ENCODE measurements around the gene ATP6V0A4.
"Not testable (repeated sequence)": the region's sequence is repeated elsewhere in the genome, so short reads cannot be mapped to it uniquely, and the experiment has no call there.

The ATP6V0A4 gene

DNA sequence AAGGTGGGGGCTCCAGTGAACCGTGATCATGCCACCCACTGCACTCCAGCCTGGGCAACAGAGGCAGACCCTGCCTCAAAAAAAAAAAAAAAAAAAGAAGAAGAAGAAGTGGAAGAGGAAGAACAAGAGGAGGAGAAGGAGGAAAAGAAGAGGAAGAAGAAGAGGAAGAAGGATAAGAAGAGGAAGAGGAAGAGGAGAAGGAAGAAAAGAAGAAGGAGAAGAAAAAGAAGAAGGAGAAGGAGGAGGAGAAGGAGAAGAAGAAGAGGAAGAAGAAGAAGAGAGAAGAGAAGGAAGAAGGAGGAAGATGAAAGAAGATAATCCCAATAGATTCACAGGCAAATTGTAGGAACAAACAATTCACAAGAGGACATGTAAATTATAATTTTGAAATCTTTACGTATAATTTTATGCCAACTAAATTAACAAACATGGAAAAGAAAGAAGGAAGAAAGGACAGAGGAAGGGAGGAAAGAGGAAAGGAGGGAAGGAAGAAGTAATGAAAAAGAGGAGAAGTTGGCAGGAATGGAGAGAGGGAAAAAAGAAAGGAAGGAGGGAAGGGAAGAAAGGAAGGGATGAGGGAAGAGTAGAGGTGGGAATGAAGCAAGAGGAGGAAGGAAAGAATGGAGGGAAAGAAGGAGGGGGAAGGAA is 100.3 kb downstream of the ATP6V0A4 start:
- DNase-seq = no peak

DNA sequence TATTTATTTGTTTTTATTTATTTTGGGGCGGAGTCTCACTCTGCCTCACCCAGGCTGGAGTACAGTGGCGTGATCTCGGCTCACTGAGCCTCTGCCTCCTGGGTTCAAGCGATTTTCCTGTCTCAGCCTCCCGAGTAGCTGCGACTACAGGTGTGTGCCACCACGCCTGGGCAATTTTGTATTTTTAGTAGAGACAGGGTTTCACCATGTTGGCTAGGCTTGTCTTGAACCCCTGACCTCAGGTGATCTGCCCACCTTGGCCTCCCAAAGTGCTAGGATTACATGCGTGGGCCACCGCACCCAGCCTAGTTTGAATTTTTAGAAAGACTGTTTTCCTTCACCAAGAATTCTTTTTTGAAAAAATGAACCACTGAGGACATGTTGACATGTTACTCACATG is 102.2 kb downstream of the ATP6V0A4 start:
- not testable (repeated sequence) for DNase-seq

DNA sequence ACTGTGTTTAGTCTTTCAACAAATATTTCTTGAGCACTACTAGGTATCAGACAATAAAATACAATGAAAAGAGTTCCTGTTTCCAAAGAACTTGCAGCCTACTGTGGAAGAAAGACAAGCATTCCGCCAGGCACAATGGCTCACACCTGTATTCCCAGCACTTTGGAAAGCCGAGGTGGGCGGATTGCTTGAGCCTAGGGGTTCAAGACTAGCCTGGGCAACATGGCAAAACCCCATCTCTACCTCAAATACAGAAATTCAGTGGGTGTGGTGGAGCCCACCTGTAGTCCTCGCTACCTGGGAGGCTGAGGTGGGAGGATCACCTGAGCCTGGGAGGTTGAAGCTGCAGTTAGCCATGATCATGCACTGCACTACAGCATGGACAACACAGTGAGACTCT is 102.9 kb downstream of the ATP6V0A4 start:
- DNase-seq = no peak

DNA sequence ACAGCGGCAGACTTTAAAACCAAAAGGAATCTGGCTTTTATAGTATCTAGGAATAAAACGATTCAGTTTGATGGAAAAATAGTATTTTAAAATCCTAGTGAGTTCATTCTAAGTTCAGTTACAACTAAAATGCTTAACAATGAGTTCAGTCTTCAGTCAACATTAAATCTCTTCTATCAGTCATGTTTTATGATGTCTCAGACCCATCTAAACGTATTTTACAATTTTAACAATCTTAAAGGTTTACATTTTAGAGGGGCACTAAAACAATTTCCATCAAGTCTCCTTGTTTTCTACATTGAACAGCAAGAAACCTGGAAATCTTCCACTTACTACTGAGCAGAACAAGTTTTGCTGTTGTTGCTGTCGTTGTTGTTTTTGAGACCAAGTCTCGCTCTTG is 106.8 kb downstream of the ATP6V0A4 start:
- no peak for DNase-seq

DNA sequence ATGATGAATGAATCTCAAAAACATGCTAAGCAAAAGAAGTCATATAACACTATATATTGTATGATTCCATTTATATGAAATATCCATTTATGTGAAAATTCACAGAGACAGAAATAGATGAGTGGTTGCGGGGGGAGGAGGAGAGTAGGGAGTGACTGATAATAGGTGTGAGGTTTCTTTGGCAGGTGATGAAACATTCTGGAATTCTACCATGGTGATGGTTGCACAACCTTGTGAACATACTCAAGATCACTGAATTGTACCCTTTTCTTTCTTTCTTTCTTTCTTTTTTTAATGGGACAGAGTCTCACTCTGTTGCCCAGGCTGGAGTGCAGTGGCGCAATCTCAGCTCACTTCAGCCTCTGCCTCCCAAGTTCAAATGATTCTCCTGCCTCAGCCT is 107.5 kb downstream of the ATP6V0A4 start:
- DNase-seq = no peak

DNA sequence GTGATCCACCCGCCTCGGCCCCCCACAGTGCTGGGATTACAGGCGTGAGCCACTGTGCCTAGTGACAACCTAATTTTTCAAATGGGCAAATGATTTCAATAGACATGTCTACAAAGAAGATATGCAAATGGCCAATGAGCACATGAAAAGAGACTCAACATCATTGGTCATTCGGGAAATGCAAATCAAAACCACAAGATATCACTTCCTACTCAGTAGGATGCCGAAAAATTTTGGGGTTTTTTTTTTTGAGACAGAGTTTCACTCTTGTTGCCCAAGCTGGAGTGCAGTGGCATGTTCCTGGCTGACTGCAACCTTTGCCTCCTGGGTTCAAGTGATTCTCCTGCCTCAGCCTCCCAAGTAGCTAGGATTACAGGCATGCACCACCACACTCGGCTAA is 110.0 kb downstream of the ATP6V0A4 start:
- not testable (repeated sequence) for DNase-seq

DNA sequence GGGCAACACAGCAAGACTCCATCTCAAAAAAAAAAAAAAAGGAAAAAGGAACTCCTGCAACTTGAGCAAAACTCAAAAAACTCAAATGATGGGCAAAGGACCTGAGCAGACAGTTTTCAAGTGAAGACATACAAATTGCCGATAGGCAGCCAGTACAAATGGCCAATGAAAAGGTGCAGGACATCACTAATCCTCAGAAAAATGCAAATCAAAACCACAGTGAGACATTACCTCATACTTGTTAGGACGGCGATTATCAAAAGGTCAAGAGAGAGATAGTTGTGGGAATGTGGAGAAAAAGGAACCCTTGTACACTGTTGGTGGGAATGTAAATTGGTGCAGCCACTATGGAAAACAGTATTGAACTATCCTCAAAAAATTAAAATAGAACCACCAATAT is 113.7 kb downstream of the ATP6V0A4 start:
- peak; percentile 14 for DNase-seq

DNA sequence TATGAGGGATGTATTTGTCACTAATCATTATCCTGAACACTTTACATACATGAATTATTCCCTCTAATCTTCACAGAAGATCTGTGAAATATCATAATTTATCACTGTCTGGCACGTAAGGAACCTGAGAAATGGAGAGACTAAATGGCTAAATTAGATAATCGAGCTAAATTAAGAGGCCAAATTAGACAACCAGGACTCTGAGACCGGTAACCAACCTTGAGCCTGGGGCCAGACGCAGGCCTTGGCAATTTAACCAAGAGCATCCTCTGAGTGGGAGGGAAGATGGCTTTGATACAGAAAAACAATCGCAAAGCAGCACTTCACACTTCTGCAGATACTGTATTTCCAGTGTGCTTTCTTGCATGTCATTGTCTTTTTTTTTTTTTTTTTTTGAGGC is 118.2 kb downstream of the ATP6V0A4 start:
- DNase-seq = no peak

DNA sequence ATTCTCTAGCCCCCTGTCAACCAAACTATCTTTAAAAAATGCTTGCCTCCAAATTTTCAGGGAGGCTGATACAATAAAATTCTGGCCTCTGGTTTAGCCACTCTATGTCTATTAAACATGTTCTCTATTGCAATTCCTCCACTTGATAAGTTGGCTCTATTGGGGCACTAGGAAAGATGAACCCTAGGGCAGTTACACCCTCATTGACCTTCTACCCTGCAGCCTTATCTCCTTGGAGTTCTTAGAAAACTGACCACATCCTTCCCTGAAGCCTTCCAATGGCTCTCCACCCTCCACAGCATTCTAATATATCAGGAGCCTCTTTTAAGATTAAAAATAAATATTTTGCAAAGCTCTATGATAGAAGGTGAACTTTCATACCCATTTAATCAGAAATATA is 127.4 kb downstream of the ATP6V0A4 start:
- DNase-seq = no peak

DNA sequence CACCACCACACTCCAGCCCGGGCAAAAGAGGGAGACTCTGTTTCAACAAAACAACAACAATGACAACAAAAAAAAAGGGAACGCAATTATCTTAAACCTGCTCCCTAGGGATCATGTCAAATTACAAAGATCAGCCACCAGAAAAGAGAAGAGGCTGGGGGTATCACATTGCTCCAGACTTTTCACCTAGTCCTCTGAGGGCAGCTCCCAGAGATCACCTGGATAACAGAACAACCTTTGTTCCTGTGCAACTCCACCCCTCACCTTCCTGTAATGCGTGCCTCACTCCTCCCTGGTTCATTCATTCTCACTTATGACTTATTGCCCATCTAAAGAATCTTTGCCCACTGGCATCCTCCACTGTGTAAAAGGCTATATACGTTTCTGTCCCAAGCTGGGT is 128.6 kb downstream of the ATP6V0A4 start:
- no peak for DNase-seq

DNA sequence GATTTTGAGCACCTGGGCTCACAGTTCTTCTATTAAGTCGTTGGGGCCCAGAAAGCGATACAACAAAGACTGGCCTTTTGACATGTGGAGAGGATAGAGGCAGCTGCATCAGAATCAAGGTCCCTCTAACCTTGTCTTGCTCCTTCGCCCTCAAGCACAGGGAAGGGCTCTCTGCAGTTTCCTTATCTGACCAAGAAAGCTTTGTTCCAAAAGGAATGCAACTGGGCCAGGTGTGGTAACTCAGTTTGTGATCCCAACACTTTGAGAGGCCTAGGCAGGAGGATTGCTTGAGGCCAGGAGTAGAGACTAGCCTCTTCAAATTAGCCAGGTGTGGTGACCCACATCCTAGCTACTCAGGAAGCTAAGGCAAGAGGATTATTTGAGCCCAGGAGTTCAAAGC is 129.1 kb downstream of the ATP6V0A4 start:
- no peak for DNase-seq

DNA sequence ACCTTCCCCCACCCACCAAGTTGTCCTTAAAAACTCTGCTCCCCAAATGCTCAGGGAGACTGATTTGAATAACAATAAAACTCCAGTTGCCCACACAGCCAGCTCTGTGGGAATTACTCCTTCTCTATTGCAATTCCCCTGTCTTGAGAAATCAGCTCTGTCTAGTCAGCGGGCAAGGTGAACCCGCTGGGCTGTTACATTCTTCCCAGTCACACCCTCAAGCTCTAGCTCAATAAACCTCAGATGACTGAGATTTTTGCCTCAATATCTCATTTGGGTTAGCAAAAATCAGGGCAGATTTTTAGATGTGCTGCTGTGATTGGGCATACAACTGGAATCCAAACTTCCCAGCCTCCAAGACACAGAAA is 129.8 kb downstream of the ATP6V0A4 start:
- no peak for DNase-seq

DNA sequence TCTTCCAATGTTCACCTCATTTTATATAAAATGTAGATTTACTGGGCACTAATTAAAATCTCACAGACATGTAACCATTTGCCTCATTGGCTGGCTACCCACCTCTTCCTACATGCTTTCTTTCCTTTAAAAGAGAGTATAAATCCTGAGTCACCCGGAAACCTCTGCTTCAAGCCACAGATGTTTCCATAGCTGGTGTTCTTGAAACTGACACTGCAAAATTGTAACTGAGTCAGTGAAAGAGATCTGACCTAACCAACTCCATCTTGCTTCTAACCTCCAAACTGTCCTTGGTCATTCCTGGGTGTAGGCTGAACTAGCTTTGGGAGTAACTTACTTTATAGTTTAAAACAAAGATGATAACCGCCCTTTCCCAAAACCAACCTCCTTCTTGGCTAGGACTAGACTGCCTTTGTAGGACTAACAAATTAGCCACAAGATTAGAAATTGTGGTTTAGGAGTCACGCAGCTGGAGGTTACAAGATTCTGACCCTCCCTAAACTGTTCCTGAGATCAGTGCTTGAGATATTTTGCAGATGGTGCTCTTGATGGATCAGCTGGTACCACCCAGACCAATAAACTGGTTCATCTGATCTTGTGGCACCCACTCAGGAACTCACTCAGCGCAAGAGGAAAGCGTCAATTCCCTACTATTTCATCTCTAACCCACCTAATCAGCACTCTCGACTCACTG is 130.3 kb downstream of the ATP6V0A4 start:
- DNase-seq = no peak

DNA sequence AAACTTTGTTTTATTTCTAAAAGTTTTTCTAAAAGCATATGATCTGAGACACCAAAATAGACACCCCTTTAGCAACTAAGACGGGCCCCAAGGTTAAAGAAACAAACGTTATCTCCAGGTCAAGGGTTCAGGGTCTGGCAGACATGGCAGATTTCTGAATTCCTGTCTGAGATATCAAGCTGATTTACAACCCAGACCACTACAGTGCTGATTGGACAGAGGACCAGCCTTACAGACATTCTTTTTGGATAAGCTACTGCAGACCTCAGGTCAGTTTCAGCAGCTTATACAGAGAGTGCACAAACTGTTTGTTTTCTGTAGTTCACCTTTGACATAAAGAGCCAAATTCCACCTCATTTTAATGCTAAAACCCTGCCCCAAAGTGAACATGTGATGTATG is 131.6 kb downstream of the ATP6V0A4 start:
- peak; percentile 41 for DNase-seq

DNA sequence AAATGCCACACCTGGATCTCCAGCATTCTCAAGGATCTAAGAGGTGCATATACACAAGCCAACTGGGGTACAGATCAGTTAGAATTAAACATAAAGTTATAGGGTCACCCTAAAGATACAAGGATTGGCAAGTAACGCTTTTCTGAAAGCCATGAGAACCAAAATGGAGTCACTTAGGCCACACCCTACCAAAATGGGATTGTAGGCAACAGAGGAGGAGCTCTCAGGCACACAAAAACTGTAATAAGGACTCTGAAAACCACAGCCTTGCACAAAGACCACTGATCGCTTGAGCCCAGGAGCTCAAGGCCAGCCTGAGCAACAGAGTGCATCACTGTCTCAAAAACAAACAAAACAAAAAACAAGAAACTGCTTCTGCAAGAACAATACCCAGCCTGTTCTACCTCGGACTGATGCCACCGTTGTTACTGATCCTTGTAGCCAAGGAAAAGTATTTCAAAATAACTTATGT is 132.3 kb downstream of the ATP6V0A4 start:
- no peak for DNase-seq

DNA sequence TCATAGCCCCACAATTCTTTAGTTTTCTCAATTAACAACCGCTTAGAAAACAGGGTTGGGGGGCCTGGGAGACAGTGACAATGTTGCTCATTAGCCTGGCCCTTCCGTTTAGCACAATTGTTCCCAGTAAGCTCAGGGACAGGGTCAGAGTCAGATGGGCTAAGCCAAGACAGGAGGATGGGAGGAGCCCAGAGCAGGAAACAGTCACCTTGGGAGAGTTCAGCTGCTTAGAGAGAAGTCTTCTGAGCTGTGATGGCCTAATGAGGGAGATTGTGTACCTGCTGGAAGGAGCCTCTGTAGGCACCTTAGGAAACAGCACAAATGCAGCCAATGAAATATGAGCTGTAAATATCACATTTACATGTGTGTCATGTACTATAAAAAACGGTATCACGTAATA is 132.7 kb downstream of the ATP6V0A4 start:
- no peak for DNase-seq

DNA sequence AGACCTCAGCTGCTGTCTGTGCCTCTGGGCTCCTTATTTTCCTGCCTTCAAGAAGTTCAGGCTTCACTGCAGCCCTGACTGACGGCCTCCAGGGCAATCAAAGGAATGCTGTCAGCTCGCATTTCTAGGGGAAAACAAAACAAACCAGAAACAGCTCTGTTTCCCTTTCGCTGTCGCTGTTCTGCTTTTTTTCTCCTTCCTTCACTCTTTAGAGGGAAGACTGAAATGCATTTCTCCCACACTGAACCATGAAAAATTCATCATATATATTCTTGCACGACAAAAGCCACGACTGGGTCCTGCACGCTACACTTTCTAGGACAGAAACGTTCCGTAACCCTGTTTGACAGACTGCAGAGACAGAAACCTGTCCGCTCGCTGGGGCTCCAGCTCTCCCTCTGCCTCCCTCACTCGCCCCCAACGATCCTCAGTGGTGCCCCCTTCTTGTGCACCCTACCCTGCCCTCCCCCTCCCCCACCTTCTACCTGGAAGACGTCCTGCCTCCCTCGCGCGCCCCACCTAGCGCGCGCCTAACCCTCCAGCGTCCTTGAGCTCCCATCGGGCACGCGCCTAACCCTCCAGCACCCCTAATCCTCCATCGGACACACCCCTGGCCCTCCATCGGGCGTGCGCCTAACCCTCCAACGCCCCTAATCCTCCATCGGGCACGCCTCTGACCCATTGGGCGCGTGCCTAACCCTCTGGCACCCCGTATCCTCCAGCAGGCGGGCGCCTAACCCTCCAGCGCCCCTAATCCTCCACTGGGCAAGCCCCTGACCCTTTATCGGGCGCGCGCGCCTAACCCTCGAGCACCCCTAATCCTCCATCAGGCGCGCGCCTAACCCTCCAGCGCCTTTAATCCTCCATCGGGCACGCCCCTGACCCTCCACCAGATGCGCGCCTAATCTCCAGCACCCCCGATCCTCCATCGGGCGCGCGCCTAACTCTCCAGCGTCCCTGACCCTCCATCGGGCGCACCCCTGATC is 134.0 kb downstream of the ATP6V0A4 start:
- no peak for DNase-seq

DNA sequence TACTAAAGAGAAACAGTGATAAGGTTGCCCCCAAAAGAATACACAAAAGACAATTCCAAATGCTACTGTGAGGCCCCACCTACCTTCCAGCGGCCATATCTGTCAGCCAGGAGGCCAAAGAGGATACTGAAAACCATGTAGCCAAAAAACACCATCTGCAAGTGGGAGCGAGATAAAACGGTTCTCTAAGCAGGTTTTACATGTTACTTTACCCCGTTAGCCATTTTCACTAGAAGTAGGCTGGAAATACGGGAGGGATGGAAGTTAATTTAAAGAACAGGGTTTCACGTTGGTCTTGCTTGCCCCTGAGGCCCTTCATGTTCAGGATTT is 135.0 kb downstream of the ATP6V0A4 start:
- no peak for DNase-seq

DNA sequence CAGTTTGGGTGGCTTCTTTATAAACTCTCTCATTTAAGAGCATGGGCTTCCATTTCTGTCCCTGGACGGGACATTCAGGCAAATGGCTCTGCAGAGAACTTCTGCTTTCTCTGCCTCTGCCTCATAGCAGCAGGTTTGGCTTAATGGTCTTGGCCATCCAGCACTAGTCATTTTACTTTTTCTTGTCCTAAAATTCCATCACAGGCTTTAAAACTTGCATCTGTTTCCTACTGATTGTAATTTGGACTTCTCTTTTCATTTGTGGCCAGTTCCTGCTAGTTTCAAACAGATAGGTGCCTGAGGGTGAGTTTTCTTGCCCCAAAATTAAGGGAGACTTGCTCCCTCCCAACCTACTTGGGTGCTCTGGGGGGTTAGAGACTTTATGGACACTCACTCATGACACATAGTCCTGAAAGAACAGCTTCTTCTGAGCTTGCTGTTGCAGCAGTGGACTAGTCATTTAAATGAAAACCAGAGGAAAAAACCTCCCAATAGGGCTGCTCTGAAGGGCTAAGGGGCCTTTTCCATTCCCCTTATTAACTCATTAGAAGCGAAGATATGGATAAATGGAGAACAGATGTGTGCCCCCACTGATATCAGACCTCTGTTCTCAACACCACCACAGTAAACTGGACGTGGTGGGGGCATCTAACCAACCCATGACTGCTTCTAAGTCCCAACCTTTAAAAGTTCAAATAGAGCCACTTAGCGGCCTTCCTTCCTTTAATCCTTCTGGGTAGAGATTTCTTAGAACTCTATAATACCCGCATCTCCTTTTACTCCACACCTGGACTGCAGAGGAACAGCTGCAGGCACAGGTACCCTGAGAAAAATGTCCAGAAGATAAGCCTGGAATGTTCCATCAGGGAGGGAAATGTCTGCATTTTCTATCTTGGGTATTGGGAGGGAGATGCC is 135.7 kb downstream of the ATP6V0A4 start:
- DNase-seq = no peak

DNA sequence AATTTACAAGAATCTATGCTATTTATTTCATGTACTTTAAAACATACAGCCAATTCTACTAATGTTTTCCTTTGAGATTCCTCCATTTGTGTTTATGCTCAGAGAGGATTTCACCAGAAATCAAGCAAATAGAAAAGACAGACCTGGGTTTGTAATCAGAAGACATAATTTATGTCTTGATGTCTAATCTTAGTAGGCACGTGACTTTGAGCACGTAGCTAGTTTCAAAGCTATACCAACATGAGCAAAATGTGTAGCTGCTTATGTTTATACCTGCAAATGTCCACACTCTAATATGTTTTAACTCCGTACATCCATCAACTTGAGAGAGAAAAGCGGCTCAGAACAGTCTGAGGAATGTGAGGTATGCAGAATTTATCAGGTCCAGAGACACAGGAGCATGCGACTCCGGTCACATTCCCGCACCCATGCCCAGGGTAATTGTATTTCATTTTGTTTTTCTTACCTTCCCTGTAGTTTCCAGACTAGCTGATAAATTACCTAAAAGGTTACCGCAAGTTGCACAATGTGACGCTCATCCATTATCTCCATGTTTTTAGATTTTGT is 136.8 kb downstream of the ATP6V0A4 start:
- no peak for DNase-seq

DNA sequence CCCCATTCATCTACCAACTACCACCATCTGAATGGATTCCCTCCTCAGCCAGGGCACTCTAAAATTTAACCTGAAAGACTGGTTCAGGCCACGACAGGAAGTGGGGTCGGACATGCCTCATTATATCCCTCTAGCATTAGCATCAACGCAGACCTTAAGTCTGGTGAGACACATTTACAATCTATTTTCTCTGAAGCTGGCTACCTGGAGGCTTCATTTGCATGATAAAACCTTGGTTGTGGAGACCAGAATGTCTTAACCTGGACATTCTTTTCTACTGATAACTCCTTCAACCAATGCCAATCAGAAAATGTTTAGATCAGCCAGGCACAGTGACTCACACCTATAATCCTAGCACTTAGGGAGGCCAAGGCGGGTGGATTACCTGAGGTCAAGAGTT is 139.1 kb downstream of the ATP6V0A4 start:
- no peak for DNase-seq

DNA sequence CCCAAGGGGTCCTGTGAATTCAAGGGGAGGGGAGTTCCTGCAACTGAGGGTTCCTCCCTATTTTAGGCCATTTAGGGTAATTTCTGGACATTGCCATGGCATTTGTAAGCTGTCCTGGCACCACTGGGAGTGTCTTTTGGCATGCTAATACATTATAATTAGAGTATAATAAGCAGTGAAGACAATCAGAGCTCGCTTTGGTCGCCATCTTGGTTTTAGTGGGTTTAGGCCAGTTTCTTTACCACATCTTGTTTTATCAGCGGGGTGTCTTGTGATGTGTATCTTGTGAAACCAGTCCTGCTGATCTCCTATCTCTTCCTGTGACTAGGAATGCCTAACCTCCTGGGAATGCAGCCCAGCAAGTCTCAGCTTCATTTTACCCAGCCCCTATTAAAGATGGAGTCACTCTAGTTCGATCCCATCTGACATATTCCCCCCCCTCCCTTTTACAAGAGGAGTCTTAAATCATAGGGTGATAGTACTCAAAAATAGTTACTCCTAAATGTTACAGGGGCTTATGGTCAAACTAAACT is 140.1 kb downstream of the ATP6V0A4 start:
- DNase-seq = no peak

All from NCI-H226 (cell line).